ENCODE data around the gene EGLN1. TPM values are rescaled to one million over a fixed set of nuclear protein-coding genes. Genes with fewer than 3 reads are reported as not detected.

The EGLN1 gene
- polyA plus RNA-seq, 1 of the 3 experiments (the other 2 are of a cell fraction) = 10.7 TPM

DNA sequence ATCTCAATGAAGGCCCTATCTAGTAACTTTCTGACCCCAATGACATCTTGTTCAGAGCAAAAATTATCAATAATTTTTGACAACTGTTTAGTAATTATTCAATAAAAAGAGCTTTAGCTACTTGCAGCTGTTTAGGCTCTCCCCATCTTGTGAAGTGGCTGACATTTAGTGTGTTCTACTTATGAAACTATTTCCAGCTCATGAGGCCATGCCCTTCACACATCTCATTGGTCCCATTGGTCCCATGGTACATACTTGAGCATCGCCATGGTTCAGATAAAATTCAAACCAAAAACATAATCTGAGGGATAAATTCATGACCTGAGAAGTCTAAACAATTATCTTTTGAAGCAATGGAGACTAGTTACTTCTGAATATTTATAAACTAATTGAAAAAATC, 59.8 kb downstream of the EGLN1 start:
- POLR2A ChIA-PET = no interaction called here
- Histone ChIP-seq H3F3A (replicated peaks; ENCODE audit: insufficient read depth) (peaks cover 6% of the 10 kb centered on the region), H3K36me3 (replicated peaks in 1 of 2; ENCODE audit: control insufficient read depth in 1 of 2, insufficient read depth in 2 of 2, low read length in 1 of 2) (peaks cover 30 to 43% of the 10 kb centered on the region in 2 experiments), H3K4me2 (no peak overlapping the region), H3K9me3 (no peaks in the 10 kb centered on the region), H2AFZ (ENCODE audit: low read depth) (no peak overlapping the region), H3K79me2 (ENCODE audit: insufficient read depth) (peaks cover 12% of the 10 kb centered on the region), H3K9me2 (no peaks in the 10 kb centered on the region), H3K27me3 (ENCODE audit: insufficient read depth) (no peaks in the 10 kb centered on the region), H3K9ac (no peak overlapping the region), H3K4me1 (ENCODE audit: control insufficient read depth in 1 of 2, insufficient read depth in 2 of 2, low read depth in 1 of 2, low read length in 1 of 2) (peaks cover 0 to 9% of the 10 kb centered on the region in 2 experiments; a peak in 2 of 4 replicates), H3K27ac (ENCODE audit: low read depth in 2 of 2, low read length in 1 of 2) (no peak overlapping the region), H3K4me3 (ENCODE audit: low read depth in 2 of 2, low read length in 1 of 2) (no peak overlapping the region), H4K20me1 (ENCODE audit: insufficient read depth) (no peaks in the 10 kb centered on the region)
- no peak for TF ChIP-seq GATA2 (CRISPR knock-in tag; IDR thresholded peaks at IDR 0.05)
- no peak for TF ChIP-seq RAD21 (IDR thresholded peaks at IDR 0.05; ENCODE audit: low read length)
- TF ChIP-seq, protein P1, sequence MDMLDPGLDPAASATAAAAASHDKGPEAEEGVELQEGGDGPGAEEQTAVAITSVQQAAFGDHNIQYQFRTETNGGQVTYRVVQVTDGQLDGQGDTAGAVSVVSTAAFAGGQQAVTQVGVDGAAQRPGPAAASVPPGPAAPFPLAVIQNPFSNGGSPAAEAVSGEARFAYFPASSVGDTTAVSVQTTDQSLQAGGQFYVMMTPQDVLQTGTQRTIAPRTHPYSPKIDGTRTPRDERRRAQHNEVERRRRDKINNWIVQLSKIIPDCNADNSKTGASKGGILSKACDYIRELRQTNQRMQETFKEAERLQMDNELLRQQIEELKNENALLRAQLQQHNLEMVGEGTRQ (IDR thresholded peaks at IDR 0.05; ENCODE audit: borderline replicate concordance, low read depth, low read length) = no peak
- no peak for TF ChIP-seq FOSL2 (IDR thresholded peaks at IDR 0.05; ENCODE audit: borderline replicate concordance, low read depth)
- TF ChIP-seq TCF12 (IDR thresholded peaks at IDR 0.05) = no peak
- no peak for TF ChIP-seq FOXM1 (IDR thresholded peaks at IDR 0.05; ENCODE audit: low read depth)
- TF ChIP-seq RXRA (IDR thresholded peaks at IDR 0.05; ENCODE audit: borderline replicate concordance, low read depth) = no peak
- no peak for TF ChIP-seq ELF1 (IDR thresholded peaks at IDR 0.05)
- no peak for TF ChIP-seq GABPA (IDR thresholded peaks at IDR 0.05; ENCODE audit: low read depth)
- no peak for TF ChIP-seq EP300 (IDR thresholded peaks at IDR 0.05; ENCODE audit: borderline replicate concordance in 1 of 2, low read depth in 1 of 2, low read length in 1 of 2)
- TF ChIP-seq, protein P2, sequence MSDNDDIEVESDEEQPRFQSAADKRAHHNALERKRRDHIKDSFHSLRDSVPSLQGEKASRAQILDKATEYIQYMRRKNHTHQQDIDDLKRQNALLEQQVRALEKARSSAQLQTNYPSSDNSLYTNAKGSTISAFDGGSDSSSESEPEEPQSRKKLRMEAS (IDR thresholded peaks at IDR 0.05; ENCODE audit: low read depth) = no peak
- TF ChIP-seq TAF1 (IDR thresholded peaks at IDR 0.05; ENCODE audit: borderline replicate concordance, low read depth, low read length) = no peak
- TF ChIP-seq, protein P3, sequence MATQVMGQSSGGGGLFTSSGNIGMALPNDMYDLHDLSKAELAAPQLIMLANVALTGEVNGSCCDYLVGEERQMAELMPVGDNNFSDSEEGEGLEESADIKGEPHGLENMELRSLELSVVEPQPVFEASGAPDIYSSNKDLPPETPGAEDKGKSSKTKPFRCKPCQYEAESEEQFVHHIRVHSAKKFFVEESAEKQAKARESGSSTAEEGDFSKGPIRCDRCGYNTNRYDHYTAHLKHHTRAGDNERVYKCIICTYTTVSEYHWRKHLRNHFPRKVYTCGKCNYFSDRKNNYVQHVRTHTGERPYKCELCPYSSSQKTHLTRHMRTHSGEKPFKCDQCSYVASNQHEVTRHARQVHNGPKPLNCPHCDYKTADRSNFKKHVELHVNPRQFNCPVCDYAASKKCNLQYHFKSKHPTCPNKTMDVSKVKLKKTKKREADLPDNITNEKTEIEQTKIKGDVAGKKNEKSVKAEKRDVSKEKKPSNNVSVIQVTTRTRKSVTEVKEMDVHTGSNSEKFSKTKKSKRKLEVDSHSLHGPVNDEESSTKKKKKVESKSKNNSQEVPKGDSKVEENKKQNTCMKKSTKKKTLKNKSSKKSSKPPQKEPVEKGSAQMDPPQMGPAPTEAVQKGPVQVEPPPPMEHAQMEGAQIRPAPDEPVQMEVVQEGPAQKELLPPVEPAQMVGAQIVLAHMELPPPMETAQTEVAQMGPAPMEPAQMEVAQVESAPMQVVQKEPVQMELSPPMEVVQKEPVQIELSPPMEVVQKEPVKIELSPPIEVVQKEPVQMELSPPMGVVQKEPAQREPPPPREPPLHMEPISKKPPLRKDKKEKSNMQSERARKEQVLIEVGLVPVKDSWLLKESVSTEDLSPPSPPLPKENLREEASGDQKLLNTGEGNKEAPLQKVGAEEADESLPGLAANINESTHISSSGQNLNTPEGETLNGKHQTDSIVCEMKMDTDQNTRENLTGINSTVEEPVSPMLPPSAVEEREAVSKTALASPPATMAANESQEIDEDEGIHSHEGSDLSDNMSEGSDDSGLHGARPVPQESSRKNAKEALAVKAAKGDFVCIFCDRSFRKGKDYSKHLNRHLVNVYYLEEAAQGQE (IDR thresholded peaks at IDR 0.05; ENCODE audit: low read depth, low read length) = no peak
- TF ChIP-seq JUND (IDR thresholded peaks at IDR 0.05) = no peak
- no peak for TF ChIP-seq EZH2phosphoT487 (IDR thresholded peaks at IDR 0.05; ENCODE audit: borderline replicate concordance, low read depth)
- TF ChIP-seq, protein P4, sequence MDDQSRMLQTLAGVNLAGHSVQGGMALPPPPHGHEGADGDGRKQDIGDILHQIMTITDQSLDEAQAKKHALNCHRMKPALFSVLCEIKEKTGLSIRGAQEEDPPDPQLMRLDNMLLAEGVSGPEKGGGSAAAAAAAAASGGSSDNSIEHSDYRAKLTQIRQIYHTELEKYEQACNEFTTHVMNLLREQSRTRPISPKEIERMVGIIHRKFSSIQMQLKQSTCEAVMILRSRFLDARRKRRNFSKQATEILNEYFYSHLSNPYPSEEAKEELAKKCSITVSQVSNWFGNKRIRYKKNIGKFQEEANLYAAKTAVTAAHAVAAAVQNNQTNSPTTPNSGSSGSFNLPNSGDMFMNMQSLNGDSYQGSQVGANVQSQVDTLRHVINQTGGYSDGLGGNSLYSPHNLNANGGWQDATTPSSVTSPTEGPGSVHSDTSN (IDR thresholded peaks at IDR 0.05) = no peak
- no peak for DNase-seq
- CTCF ChIA-PET = interaction anchor here (0.7 to 1.9 kb wide), 6 partner anchors 24 to 241 kb away, joined by 3 to 11 read pairs (median 4); no protein-coding TSS in a partner anchor
- WGBS (ENCODE audit: low lambda C conversion rate) = 93% methylated on average over 1 of the region's 1 CpG

Measured in SK-N-SH (cell line).